Measurements from ENCODE around the gene HMCN1.

DNA sequence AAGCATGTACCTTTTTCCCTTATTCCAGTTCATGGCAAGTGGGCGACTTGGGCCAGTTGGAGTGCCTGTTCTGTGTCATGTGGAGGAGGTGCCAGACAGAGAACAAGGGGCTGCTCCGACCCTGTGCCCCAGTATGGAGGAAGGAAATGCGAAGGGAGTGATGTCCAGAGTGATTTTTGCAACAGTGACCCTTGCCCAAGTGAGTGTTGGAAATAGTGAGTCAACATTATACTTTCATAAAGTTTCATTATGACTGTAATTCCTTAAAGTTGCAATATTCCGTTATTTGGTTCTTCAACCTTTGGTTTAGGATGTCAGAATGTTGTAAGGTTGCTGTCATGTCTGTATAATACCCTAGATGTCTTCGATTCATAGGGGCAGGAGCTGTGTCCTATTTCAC is 410.3 kb downstream of the HMCN1 start:
- TF ChIP-seq, protein P1, sequence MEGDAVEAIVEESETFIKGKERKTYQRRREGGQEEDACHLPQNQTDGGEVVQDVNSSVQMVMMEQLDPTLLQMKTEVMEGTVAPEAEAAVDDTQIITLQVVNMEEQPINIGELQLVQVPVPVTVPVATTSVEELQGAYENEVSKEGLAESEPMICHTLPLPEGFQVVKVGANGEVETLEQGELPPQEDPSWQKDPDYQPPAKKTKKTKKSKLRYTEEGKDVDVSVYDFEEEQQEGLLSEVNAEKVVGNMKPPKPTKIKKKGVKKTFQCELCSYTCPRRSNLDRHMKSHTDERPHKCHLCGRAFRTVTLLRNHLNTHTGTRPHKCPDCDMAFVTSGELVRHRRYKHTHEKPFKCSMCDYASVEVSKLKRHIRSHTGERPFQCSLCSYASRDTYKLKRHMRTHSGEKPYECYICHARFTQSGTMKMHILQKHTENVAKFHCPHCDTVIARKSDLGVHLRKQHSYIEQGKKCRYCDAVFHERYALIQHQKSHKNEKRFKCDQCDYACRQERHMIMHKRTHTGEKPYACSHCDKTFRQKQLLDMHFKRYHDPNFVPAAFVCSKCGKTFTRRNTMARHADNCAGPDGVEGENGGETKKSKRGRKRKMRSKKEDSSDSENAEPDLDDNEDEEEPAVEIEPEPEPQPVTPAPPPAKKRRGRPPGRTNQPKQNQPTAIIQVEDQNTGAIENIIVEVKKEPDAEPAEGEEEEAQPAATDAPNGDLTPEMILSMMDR (IDR thresholded peaks at IDR 0.05): no peak
- TF ChIP-seq EP300 (IDR thresholded peaks at IDR 0.05) (no peak), POLR2AphosphoS5 (IDR thresholded peaks at IDR 0.05) (no peak)

All from stomach (tissue), 4 donors.